ENCODE measurements around the gene ALDH3A1. TPM values are rescaled to one million over a fixed set of nuclear protein-coding genes. Genes with fewer than 3 reads are reported as not detected.

ALDH3A1 gene
- total and polyA plus RNA-seq, 2 experiments from 2014 or later: 0.17 to 0.21 TPM

DNA sequence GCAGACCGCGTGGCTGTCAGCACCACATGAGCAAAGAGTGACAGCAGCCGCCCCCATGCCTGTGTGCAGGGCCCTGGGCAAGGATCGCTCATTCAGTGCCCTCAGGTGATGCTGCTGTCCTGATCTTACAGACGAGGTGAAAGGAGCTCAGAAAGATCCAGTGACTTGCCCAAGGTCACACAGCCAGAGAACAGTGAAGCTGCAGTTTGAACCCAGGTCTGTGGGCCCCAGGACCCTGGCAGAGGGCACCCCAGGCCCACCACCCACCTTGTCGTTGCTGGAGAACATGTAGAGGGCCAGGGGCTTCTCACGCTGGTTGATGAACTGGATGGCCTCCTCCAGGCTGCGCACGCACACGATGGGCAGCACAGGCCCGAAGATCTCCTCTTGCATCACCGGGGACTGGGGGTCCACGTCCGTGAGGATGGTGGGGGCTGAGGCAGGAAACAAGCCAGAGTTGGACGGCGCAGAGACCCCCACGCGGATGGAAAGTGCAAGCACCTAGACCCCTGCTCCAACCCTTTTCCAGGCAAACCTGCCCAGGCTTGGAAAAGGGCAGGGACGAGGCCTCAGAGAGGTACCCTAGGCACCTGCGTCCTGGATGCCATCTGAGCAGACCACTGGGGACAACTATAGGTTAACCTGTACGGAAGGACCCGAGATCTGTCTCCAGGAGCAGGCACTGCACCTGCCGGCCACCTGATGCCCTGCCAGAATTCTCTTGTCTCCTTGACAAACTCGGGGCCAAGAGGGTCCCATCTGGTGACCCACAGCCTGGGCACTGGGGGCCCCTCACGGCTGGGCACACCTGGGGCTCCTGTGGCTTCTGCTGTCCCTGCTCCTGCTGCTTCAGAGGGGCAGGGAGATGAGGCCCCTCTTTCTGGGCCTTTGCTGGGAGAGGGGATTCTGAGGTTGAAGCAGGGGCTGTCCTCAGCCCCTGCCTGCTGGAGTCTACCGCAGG, 8.6 kb downstream of the ALDH3A1 start:
- Mint-ChIP-seq H3K27me3 (ENCODE audit: insufficient read depth, low read depth, poor library complexity) (peaks cover 6% of the 10 kb centered on the region), H3K4me3 (no peak overlapping the region), H3K27ac (no peak overlapping the region), H3K4me1 (no peaks in the 10 kb centered on the region), H3K36me3 (ENCODE audit: low read depth) (no peaks in the 10 kb centered on the region), H3K9me3 (no peaks in the 10 kb centered on the region; the same call in 2 of the 3 replicates)
- Histone ChIP-seq H4K20me1 (replicated peaks; ENCODE audit: insufficient read depth) (no peaks in the 10 kb centered on the region), H3K79me2 (replicated peaks; ENCODE audit: insufficient read depth) (no peaks in the 10 kb centered on the region), H3K4me3 (no peak overlapping the region), H2AFZ (no peak overlapping the region), H3K4me1 (ENCODE audit: insufficient read depth) (peaks cover 3% of the 10 kb centered on the region; the same call in 1 of the 2 replicates), H3F3A (replicated peaks; ENCODE audit: low read depth) (no peaks in the 10 kb centered on the region), H3K27me3 (ENCODE audit: insufficient read depth) (no peaks in the 10 kb centered on the region), H3K27ac (ENCODE audit: low read depth) (no peak overlapping the region), H3K9me2 (ENCODE audit: insufficient read depth) (no peaks in the 10 kb centered on the region), H3K4me2 (no peak overlapping the region), H3K36me3 (ENCODE audit: insufficient read depth) (no peaks in the 10 kb centered on the region)
- no peak for ATAC-seq
- TF ChIP-seq ZNF114 (CRISPR knock-in tag; IDR thresholded peaks at IDR 0.05) (no peak), EZH2 (IDR thresholded peaks at IDR 0.05; ENCODE audit: low read depth, unreplicated experiment) (no peak), NANOG (IDR thresholded peaks at IDR 0.05; ENCODE audit: borderline replicate concordance) (no peak), EZH2phosphoT487 (IDR thresholded peaks at IDR 0.05; ENCODE audit: unreplicated experiment) (no peak), ZNF331 (CRISPR knock-in tag; IDR thresholded peaks at IDR 0.05; ENCODE audit: low read depth) (no peak), STAT1 (IDR thresholded peaks at IDR 0.05; ENCODE audit: unreplicated experiment) (no peak), CREB1 (CRISPR knock-in tag; IDR thresholded peaks at IDR 0.05; ENCODE audit: low read depth) (no peak), JUNB (IDR thresholded peaks at IDR 0.05; ENCODE audit: unreplicated experiment) (no peak), POLR2AphosphoS5 (IDR thresholded peaks at IDR 0.05; ENCODE audit: low read depth) (no peak)
- TF ChIP-seq, protein P1, sequence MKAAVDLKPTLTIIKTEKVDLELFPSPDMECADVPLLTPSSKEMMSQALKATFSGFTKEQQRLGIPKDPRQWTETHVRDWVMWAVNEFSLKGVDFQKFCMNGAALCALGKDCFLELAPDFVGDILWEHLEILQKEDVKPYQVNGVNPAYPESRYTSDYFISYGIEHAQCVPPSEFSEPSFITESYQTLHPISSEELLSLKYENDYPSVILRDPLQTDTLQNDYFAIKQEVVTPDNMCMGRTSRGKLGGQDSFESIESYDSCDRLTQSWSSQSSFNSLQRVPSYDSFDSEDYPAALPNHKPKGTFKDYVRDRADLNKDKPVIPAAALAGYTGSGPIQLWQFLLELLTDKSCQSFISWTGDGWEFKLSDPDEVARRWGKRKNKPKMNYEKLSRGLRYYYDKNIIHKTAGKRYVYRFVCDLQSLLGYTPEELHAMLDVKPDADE (IDR thresholded peaks at IDR 0.05): no peak
- TF ChIP-seq, protein P2, sequence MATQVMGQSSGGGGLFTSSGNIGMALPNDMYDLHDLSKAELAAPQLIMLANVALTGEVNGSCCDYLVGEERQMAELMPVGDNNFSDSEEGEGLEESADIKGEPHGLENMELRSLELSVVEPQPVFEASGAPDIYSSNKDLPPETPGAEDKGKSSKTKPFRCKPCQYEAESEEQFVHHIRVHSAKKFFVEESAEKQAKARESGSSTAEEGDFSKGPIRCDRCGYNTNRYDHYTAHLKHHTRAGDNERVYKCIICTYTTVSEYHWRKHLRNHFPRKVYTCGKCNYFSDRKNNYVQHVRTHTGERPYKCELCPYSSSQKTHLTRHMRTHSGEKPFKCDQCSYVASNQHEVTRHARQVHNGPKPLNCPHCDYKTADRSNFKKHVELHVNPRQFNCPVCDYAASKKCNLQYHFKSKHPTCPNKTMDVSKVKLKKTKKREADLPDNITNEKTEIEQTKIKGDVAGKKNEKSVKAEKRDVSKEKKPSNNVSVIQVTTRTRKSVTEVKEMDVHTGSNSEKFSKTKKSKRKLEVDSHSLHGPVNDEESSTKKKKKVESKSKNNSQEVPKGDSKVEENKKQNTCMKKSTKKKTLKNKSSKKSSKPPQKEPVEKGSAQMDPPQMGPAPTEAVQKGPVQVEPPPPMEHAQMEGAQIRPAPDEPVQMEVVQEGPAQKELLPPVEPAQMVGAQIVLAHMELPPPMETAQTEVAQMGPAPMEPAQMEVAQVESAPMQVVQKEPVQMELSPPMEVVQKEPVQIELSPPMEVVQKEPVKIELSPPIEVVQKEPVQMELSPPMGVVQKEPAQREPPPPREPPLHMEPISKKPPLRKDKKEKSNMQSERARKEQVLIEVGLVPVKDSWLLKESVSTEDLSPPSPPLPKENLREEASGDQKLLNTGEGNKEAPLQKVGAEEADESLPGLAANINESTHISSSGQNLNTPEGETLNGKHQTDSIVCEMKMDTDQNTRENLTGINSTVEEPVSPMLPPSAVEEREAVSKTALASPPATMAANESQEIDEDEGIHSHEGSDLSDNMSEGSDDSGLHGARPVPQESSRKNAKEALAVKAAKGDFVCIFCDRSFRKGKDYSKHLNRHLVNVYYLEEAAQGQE (IDR thresholded peaks at IDR 0.05; ENCODE audit: unreplicated experiment): no peak
- TF ChIP-seq, protein P3, sequence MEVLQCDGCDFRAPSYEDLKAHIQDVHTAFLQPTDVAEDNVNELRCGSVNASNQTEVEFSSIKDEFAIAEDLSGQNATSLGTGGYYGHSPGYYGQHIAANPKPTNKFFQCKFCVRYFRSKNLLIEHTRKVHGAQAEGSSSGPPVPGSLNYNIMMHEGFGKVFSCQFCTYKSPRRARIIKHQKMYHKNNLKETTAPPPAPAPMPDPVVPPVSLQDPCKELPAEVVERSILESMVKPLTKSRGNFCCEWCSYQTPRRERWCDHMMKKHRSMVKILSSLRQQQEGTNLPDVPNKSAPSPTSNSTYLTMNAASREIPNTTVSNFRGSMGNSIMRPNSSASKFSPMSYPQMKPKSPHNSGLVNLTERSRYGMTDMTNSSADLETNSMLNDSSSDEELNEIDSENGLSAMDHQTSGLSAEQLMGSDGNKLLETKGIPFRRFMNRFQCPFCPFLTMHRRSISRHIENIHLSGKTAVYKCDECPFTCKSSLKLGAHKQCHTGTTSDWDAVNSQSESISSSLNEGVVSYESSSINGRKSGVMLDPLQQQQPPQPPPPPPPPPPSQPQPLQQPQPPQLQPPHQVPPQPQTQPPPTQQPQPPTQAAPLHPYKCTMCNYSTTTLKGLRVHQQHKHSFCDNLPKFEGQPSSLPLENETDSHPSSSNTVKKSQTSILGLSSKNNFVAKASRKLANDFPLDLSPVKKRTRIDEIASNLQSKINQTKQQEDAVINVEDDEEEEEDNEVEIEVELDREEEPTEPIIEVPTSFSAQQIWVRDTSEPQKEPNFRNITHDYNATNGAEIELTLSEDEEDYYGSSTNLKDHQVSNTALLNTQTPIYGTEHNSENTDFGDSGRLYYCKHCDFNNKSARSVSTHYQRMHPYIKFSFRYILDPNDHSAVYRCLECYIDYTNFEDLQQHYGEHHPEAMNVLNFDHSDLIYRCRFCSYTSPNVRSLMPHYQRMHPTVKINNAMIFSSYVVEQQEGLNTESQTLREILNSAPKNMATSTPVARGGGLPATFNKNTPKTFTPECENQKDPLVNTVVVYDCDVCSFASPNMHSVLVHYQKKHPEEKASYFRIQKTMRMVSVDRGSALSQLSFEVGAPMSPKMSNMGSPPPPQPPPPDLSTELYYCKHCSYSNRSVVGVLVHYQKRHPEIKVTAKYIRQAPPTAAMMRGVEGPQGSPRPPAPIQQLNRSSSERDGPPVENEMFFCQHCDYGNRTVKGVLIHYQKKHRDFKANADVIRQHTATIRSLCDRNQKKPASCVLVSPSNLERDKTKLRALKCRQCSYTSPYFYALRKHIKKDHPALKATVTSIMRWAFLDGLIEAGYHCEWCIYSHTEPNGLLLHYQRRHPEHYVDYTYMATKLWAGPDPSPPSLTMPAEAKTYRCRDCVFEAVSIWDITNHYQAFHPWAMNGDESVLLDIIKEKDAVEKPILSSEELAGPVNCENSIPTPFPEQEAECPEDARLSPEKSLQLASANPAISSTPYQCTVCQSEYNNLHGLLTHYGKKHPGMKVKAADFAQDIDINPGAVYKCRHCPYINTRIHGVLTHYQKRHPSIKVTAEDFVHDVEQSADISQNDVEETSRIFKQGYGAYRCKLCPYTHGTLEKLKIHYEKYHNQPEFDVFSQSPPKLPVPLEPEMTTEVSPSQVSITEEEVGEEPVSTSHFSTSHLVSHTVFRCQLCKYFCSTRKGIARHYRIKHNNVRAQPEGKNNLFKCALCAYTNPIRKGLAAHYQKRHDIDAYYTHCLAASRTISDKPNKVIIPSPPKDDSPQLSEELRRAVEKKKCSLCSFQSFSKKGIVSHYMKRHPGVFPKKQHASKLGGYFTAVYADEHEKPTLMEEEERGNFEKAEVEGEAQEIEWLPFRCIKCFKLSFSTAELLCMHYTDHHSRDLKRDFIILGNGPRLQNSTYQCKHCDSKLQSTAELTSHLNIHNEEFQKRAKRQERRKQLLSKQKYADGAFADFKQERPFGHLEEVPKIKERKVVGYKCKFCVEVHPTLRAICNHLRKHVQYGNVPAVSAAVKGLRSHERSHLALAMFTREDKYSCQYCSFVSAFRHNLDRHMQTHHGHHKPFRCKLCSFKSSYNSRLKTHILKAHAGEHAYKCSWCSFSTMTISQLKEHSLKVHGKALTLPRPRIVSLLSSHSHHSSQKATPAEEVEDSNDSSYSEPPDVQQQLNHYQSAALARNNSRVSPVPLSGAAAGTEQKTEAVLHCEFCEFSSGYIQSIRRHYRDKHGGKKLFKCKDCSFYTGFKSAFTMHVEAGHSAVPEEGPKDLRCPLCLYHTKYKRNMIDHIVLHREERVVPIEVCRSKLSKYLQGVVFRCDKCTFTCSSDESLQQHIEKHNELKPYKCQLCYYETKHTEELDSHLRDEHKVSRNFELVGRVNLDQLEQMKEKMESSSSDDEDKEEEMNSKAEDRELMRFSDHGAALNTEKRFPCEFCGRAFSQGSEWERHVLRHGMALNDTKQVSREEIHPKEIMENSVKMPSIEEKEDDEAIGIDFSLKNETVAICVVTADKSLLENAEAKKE (CRISPR knock-in tag; IDR thresholded peaks at IDR 0.05): no peak
- TF ChIP-seq, protein P4, sequence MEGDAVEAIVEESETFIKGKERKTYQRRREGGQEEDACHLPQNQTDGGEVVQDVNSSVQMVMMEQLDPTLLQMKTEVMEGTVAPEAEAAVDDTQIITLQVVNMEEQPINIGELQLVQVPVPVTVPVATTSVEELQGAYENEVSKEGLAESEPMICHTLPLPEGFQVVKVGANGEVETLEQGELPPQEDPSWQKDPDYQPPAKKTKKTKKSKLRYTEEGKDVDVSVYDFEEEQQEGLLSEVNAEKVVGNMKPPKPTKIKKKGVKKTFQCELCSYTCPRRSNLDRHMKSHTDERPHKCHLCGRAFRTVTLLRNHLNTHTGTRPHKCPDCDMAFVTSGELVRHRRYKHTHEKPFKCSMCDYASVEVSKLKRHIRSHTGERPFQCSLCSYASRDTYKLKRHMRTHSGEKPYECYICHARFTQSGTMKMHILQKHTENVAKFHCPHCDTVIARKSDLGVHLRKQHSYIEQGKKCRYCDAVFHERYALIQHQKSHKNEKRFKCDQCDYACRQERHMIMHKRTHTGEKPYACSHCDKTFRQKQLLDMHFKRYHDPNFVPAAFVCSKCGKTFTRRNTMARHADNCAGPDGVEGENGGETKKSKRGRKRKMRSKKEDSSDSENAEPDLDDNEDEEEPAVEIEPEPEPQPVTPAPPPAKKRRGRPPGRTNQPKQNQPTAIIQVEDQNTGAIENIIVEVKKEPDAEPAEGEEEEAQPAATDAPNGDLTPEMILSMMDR (conservative IDR thresholded peaks at IDR 0.05; ENCODE audit: low read depth in 2 of 2): no peak
- no peak for DNase-seq (ENCODE audit: low spot score)
